GM12878 (cell line): ENCODE results near the gene GALNT9.

Experiments used
- ATF3 ChIP-seq: IDR thresholded peaks from 2 replicates; pipeline ENCODE4 v1.6.1; 2011; ENCODE audit warnings: low read depth, mild to moderate bottlenecking, low read length, moderate library complexity, borderline replicate concordance; ENCODE audit errors: extremely low read depth
- CHD1 ChIP-seq: IDR thresholded peaks from 2 replicates; pipeline ENCODE4 v1.6.1; 2012; ENCODE audit warnings: low read depth, low read length, improper control_type of control experiment
- CTCF ChIP-seq, 3 experiments: IDR thresholded peaks in 2 of 3; conservative IDR thresholded peaks in 1 of 3; 2 replicates each; pipeline ENCODE4 v1.5.1; 2011; ENCODE audit warnings: low read depth in 3 of 3, low read length in 3 of 3, mild to moderate bottlenecking in 3 of 3, control low read depth in 2 of 3, moderate library complexity in 2 of 3, inconsistent platforms in 1 of 3, mixed read lengths in 1 of 3; ENCODE audit not compliant: control insufficient read depth in 2 of 3, insufficient read depth in 1 of 3; ENCODE audit errors: extremely low read depth in 1 of 3
- JUND ChIP-seq: IDR thresholded peaks from 2 replicates; pipeline ENCODE4 v1.6.1; 2012; ENCODE audit warnings: low read depth, mild to moderate bottlenecking, low read length, improper control_type of control experiment, moderate library complexity
- POLR2AphosphoS5 ChIP-seq: IDR thresholded peaks from 2 replicates; pipeline ENCODE4 v1.6.1; 2011; ENCODE audit warnings: mild to moderate bottlenecking, low read length, inconsistent platforms
- SMC3 ChIP-seq: IDR thresholded peaks from 2 replicates; pipeline ENCODE4 v1.6.1; 2011; ENCODE audit warnings: low read length, improper control_type of control experiment, borderline replicate concordance
- TARDBP ChIP-seq: IDR thresholded peaks from 2 replicates; pipeline ENCODE4 v1.6.1; 2016; ENCODE audit warnings: borderline replicate concordance
- YY1 ChIP-seq: IDR thresholded peaks from 2 replicates; pipeline ENCODE4 v1.6.1; 2011; ENCODE audit warnings: low read depth, mild to moderate bottlenecking, low read length
- ZBTB11 ChIP-seq: fragments of 450-650 bp; formaldehyde crosslinking; IDR thresholded peaks from 2 replicates; pipeline ENCODE4 v1.5.0; 2022; ENCODE audit warnings: mild to moderate bottlenecking, missing genetic modification characterization
- ZBTB33 ChIP-seq: fragments of 450-650 bp; IDR thresholded peaks from 2 replicates; pipeline ENCODE4 v1.6.1; 2017; ENCODE audit warnings: mild to moderate bottlenecking

GRCh38 chr12:132268674-132269073, 60.7 kb downstream of the GALNT9 start:
- TF ChIP-seq ATF3 (no peak), POLR2AphosphoS5 (no peak), CTCF (IDR thresholded peaks at IDR 0.05 in 2 of 3, conservative IDR thresholded peaks at IDR 0.05 in 1 of 3; ENCODE audit: control insufficient read depth in 2 of 3, extremely low read depth in 1 of 3, insufficient read depth in 1 of 3, low read depth in 3 of 3, low read length in 3 of 3) (no peak), CHD1 (no peak), YY1 (no peak), SMC3 (no peak), ZBTB11 (no peak), TARDBP (no peak), ZBTB33 (no peak), JUND (no peak)
